Measurements from ENCODE around the gene STXBP2. TPM values are rescaled to one million over a fixed set of nuclear protein-coding genes. Genes with fewer than 3 reads are reported as not detected.

STXBP2 gene
- total RNA-seq, 2 experiments from 2014 or later: 131 to 158 TPM

- Mint-ChIP-seq H3K4me3 (peak within 1 kb of the TSS; percentile 90), H3K36me3 (ENCODE audit: low read depth) (peaks cover 10% of the 10 kb centered on the region), H3K4me1 (peaks cover 34% of the 10 kb centered on the region), H3K9me3 (no peaks in the 10 kb centered on the region), H3K27me3 (no peaks in the 10 kb centered on the region), H3K27ac (peak within 1 kb of the TSS; percentile 99)
- DNase-seq: peak; percentile 98
- ChIA-PET CTCF (interaction anchor here (0.6 to 1.8 kb wide), 7 partner anchors 19 to 170 kb away, joined by 3 to 6 read pairs (median 3); no protein-coding TSS in a partner anchor), POLR2A (interaction anchor here (0.6 to 1.0 kb wide), 2 partner anchors 233 to 1598 kb away, joined by 3 read pairs; no protein-coding TSS in a partner anchor)
Observed at GRCh38 chr19:7629347-7630054, 7.4 kb upstream of the STXBP2 start, which contains the start of the genes PET100 and XAB2. TSS of gene PET100 (plus strand) at chr19:7629793. CDS start at chr19:7629834, 41 bp downstream. TSS of gene XAB2 (minus strand) at chr19:7629545. CDS start at chr19:7629527, 18 bp downstream.

- Mint-ChIP-seq H3K4me1 (peaks cover 45% of the 10 kb centered on the region), H3K27ac (peak overlapping the region; percentile 64), H3K36me3 (ENCODE audit: low read depth) (peaks cover 10% of the 10 kb centered on the region), H3K27me3 (no peaks in the 10 kb centered on the region), H3K9me3 (no peaks in the 10 kb centered on the region), H3K4me3 (peak overlapping the region; percentile 35)
- ChIA-PET POLR2A (no interaction called here), CTCF (no interaction called here)
- no peak for DNase-seq
Observed at GRCh38 chr19:7631577-7631976, 5.3 kb upstream of the STXBP2 start.

GRCh38 chr19:7632340-7633203, 4.3 kb upstream of the STXBP2 start:
- Mint-ChIP-seq H3K36me3 (ENCODE audit: low read depth) (peaks cover 5% of the 10 kb centered on the region), H3K9me3 (no peaks in the 10 kb centered on the region), H3K27me3 (no peaks in the 10 kb centered on the region), H3K27ac (no peak overlapping the region), H3K4me1 (peaks cover 47% of the 10 kb centered on the region), H3K4me3 (no peak overlapping the region)
- DNase-seq: no peak
- CTCF ChIA-PET: interaction anchor here (0.9 to 1.2 kb wide), 3 partner anchors 18 to 24 kb away, joined by 3 to 5 read pairs (median 4); no protein-coding TSS in a partner anchor
- POLR2A ChIA-PET: no interaction called here

GRCh38 chr19:7633698-7634097, 3.2 kb upstream of the STXBP2 start, which contains the start of gene PCP2:
TSS of gene PCP2 (minus strand) at chr19:7633719. CDS start at chr19:7633457, 262 bp downstream.
- H3K9me3 Mint-ChIP-seq: no peaks in the 10 kb centered on the region
- no peak within 1 kb of the TSS for H3K27ac Mint-ChIP-seq
- POLR2A ChIA-PET: no interaction called here
- CTCF ChIA-PET: interaction anchor here (0.8 to 1.2 kb wide), 3 partner anchors 17 to 37 kb away, joined by 3 to 5 read pairs (median 4); no protein-coding TSS in a partner anchor
- peaks cover 5% of the 10 kb centered on the region for H3K36me3 Mint-ChIP-seq (ENCODE audit: low read depth)
- no peak within 1 kb of the TSS for H3K4me3 Mint-ChIP-seq
- peaks cover 43% of the 10 kb centered on the region for H3K4me1 Mint-ChIP-seq
- no peaks in the 10 kb centered on the region for H3K27me3 Mint-ChIP-seq
- no peak for DNase-seq

- Mint-ChIP-seq H3K4me1 (peaks cover 36% of the 10 kb centered on the region), H3K9me3 (peaks cover 7% of the 10 kb centered on the region), H3K27ac (peak overlapping the region; percentile 94), H3K4me3 (peak overlapping the region; percentile 56), H3K36me3 (ENCODE audit: low read depth) (peaks cover 19% of the 10 kb centered on the region), H3K27me3 (no peaks in the 10 kb centered on the region)
- ChIA-PET POLR2A (no interaction called here), CTCF (interaction anchor here (1.5 kb wide), 1 partner anchor 45 kb away, joined by 4 read pairs; the partner anchor contains the start of gene TRAPPC5)
- DNase-seq: no peak
Observed at GRCh38 chr19:7635670-7636069, 1.2 kb upstream of the STXBP2 start.

GRCh38 chr19:7636317-7636690, 606 bp upstream of the STXBP2 start:
- Mint-ChIP-seq H3K9me3 (peaks cover 7% of the 10 kb centered on the region), H3K4me3 (peak overlapping the region; percentile 82), H3K4me1 (peaks cover 30% of the 10 kb centered on the region), H3K27me3 (no peaks in the 10 kb centered on the region), H3K36me3 (ENCODE audit: low read depth) (peaks cover 19% of the 10 kb centered on the region), H3K27ac (peak overlapping the region; percentile 94)
- POLR2A ChIA-PET: no interaction called here
- no peak for DNase-seq
- CTCF ChIA-PET: no interaction called here

GRCh38 chr19:7637374-7638256, 705 bp downstream of the STXBP2 start:
- peaks cover 19% of the 10 kb centered on the region for H3K36me3 Mint-ChIP-seq (ENCODE audit: low read depth)
- POLR2A ChIA-PET: no interaction called here
- no peaks in the 10 kb centered on the region for H3K27me3 Mint-ChIP-seq
- peak overlapping the region; percentile 94 for H3K27ac Mint-ChIP-seq
- H3K9me3 Mint-ChIP-seq: peaks cover 7% of the 10 kb centered on the region
- peaks cover 30% of the 10 kb centered on the region for H3K4me1 Mint-ChIP-seq
- H3K4me3 Mint-ChIP-seq: peak overlapping the region; percentile 82
- CTCF ChIA-PET: interaction anchor here (0.9 to 1.7 kb wide), 6 partner anchors 12 to 271 kb away, joined by 3 to 4 read pairs (median 3); no protein-coding TSS in a partner anchor
- DNase-seq: no peak

- Mint-ChIP-seq H3K4me1 (peaks cover 33% of the 10 kb centered on the region), H3K4me3 (peak overlapping the region; percentile 39), H3K27me3 (no peaks in the 10 kb centered on the region), H3K36me3 (ENCODE audit: low read depth) (peaks cover 30% of the 10 kb centered on the region), H3K9me3 (peaks cover 7% of the 10 kb centered on the region), H3K27ac (peak overlapping the region; percentile 5)
- DNase-seq: no peak
- ChIA-PET CTCF (interaction anchor here (0.6 to 1.7 kb wide), 5 partner anchors 13 to 1338 kb away, joined by 3 to 4 read pairs (median 3); partner anchors contain the start of gene TRAPPC5), POLR2A (no interaction called here)
Observed at GRCh38 chr19:7638802-7639465, 2.0 kb downstream of the STXBP2 start.

GRCh38 chr19:7639863-7640348, 3.0 kb downstream of the STXBP2 start:
- Mint-ChIP-seq H3K36me3 (ENCODE audit: low read depth) (peaks cover 32% of the 10 kb centered on the region), H3K4me1 (peaks cover 31% of the 10 kb centered on the region), H3K27me3 (no peaks in the 10 kb centered on the region), H3K27ac (no peak overlapping the region), H3K4me3 (no peak overlapping the region), H3K9me3 (peaks cover 7% of the 10 kb centered on the region)
- DNase-seq: no peak
- POLR2A ChIA-PET: no interaction called here
- CTCF ChIA-PET: no interaction called here

GRCh38 chr19:7640803-7641202, 3.9 kb downstream of the STXBP2 start:
- ChIA-PET CTCF (interaction anchor here (1.4 kb wide), 1 partner anchor 11 kb away, joined by 5 read pairs; no protein-coding TSS in a partner anchor), POLR2A (no interaction called here)
- no peak for DNase-seq
- H3K27ac Mint-ChIP-seq: no peak overlapping the region
- H3K4me1 Mint-ChIP-seq: peaks cover 30% of the 10 kb centered on the region
- H3K9me3 Mint-ChIP-seq: peaks cover 7% of the 10 kb centered on the region
- H3K4me3 Mint-ChIP-seq: no peak overlapping the region
- peaks cover 34% of the 10 kb centered on the region for H3K36me3 Mint-ChIP-seq (ENCODE audit: low read depth)
- no peaks in the 10 kb centered on the region for H3K27me3 Mint-ChIP-seq
